SKM-1 treated with dmso at 0.1 percent for 144 hours (cell line): Measurements from ENCODE around the gene DDX4.
A peak's percentile ranks its signal among the peaks of the same experiment; 100 is the strongest.

Source experiments
- DNase-seq: peaks from one replicate; lab custom pipeline; 2025; ENCODE audit not compliant: unreplicated experiment; lab: John Stamatoyannopoulos, UW

The DDX4 gene

GRCh38 chr5:55820488-55820887 lies 82.6 kb downstream of the DDX4 start:
- no peak for DNase-seq

- DNase-seq: no peak
Observed at GRCh38 chr5:55821731-55822512, 84.1 kb downstream of the DDX4 start.

GRCh38 chr5:55823151-55823796 lies 85.4 kb downstream of the DDX4 start:
- DNase-seq: no peak

GRCh38 chr5:55829956-55830355 lies 92.1 kb downstream of the DDX4 start:
- no peak for DNase-seq

GRCh38 chr5:55832446-55832845 lies 94.6 kb downstream of the DDX4 start:
- no peak for DNase-seq

- DNase-seq: no peak
Observed at GRCh38 chr5:55836191-55836590, 98.3 kb downstream of the DDX4 start.

GRCh38 chr5:55841976-55842375 lies 104.1 kb downstream of the DDX4 start:
- no peak for DNase-seq

GRCh38 chr5:55847837-55848236 lies 110.0 kb downstream of the DDX4 start:
- DNase-seq: no peak

GRCh38 chr5:55848783-55849182 lies 110.9 kb downstream of the DDX4 start:
- no peak for DNase-seq

GRCh38 chr5:55850839-55851674 lies 113.2 kb downstream of the DDX4 start, which contains the start of gene IL31RA:
TSS of gene IL31RA (plus strand) at chr5:55851357. CDS start at chr5:55851571, 214 bp downstream.
- DNase-seq: peak; percentile 48

- DNase-seq: no peak
Observed at GRCh38 chr5:55851675-55851979, 113.8 kb downstream of the DDX4 start.

- DNase-seq: peak; percentile 19
Observed at GRCh38 chr5:55852503-55852902, 114.6 kb downstream of the DDX4 start.

GRCh38 chr5:55853041-55853670 lies 115.3 kb downstream of the DDX4 start:
- DNase-seq: peak; percentile 24

- DNase-seq: no peak
Observed at GRCh38 chr5:55853818-55854217, 116.0 kb downstream of the DDX4 start.

GRCh38 chr5:55855509-55855908 lies 117.6 kb downstream of the DDX4 start:
- DNase-seq: no peak

- peak; percentile 90 for DNase-seq
Observed at GRCh38 chr5:55856516-55857246, 118.8 kb downstream of the DDX4 start.

GRCh38 chr5:55857247-55857640 lies 119.4 kb downstream of the DDX4 start:
- no peak for DNase-seq

- DNase-seq: no peak
Observed at GRCh38 chr5:55858104-55858503, 120.2 kb downstream of the DDX4 start.

- no peak for DNase-seq
Observed at GRCh38 chr5:55860288-55860687, 122.4 kb downstream of the DDX4 start.

- no peak for DNase-seq
Observed at GRCh38 chr5:55860709-55861108, 122.8 kb downstream of the DDX4 start.
